Liver (tissue), 9 donors: ENCODE measurements around the gene STARD9. TPM values are rescaled to one million over a fixed set of nuclear protein-coding genes. Genes with fewer than 3 reads are reported as not detected.

ENCODE experiments used
- DNase-seq: peaks from one replicate; pipeline ENCODE4 v3.0.0-alpha.2; 2017; ENCODE audit warnings: low spot score
- H3K27ac ChIP-seq, 2 donors: one replicate each; pipeline ENCODE4 v1.7.0; 2013; ENCODE audit warnings: inconsistent platforms in 2 of 2, low read length in 2 of 2, control low read depth in 1 of 2, low read depth in 1 of 2, mild to moderate bottlenecking in 1 of 2
- H3K27me3 ChIP-seq, 4 donors: one replicate each; pipeline versions ENCODE4 v1.6.1 to v1.7.0; 2013; ENCODE audit warnings: low read length in 3 of 4, inconsistent platforms in 1 of 4, mild to moderate bottlenecking in 1 of 4, moderate library complexity in 1 of 4; ENCODE audit not compliant: control insufficient read depth in 4 of 4, insufficient read depth in 4 of 4
- H3K36me3 ChIP-seq, 4 donors: one replicate each; pipeline versions ENCODE4 v1.6.1 to v1.7.0; 2013; ENCODE audit warnings: low read length in 3 of 4, mild to moderate bottlenecking in 3 of 4, low read depth in 1 of 4, moderate library complexity in 1 of 4; ENCODE audit not compliant: control insufficient read depth in 4 of 4, insufficient read depth in 3 of 4
- H3K4me1 ChIP-seq, 4 donors: one replicate each; pipeline versions ENCODE4 v1.6.1 to v1.7.0; 2013; ENCODE audit warnings: low read length in 3 of 4, mild to moderate bottlenecking in 3 of 4, moderate library complexity in 1 of 4; ENCODE audit not compliant: control insufficient read depth in 4 of 4, insufficient read depth in 4 of 4
- H3K4me3 ChIP-seq, 3 donors: one replicate each; pipeline versions ENCODE4 v1.6.1 to v1.7.0; 2013; ENCODE audit warnings: low read length in 3 of 3, control low read depth in 1 of 3, low read depth in 1 of 3, mild to moderate bottlenecking in 1 of 3
- H3K9ac ChIP-seq, 2 donors: one replicate each; pipeline ENCODE4 v1.7.0; 2013; ENCODE audit warnings: low read length in 2 of 2, mild to moderate bottlenecking in 2 of 2, moderate library complexity in 2 of 2, control low read depth in 1 of 2, low read depth in 1 of 2
- H3K9me3 ChIP-seq, 4 donors: one replicate each; pipeline versions ENCODE4 v1.6.1 to v1.7.0; 2013; ENCODE audit warnings: low read length in 3 of 4; ENCODE audit not compliant: control insufficient read depth in 4 of 4
- ATF3 ChIP-seq: IDR thresholded peaks from 2 replicates; pipeline ENCODE4 v1.6.1; 2016; ENCODE audit warnings: antibody characterized with exemption
- CTCF ChIP-seq: fragments of 150-350 bp; IDR thresholded peaks from 2 replicates; pipeline ENCODE4 v1.5.1; 2017; ENCODE audit warnings: improper control_type of control experiment, low read depth, low read length; ENCODE audit not compliant: missing input control
- EGR1 ChIP-seq, 2 donors: IDR thresholded peaks; 2 replicates each; pipeline ENCODE4 v1.6.1; 2016 to 2018; ENCODE audit warnings: antibody characterized with exemption in 2 of 2, low read depth in 2 of 2
- FOXA1 ChIP-seq: IDR thresholded peaks from 2 replicates; pipeline ENCODE4 v1.6.1; 2016; ENCODE audit warnings: antibody characterized with exemption
- FOXA2 ChIP-seq: IDR thresholded peaks from 2 replicates; pipeline ENCODE4 v1.6.1; 2016; ENCODE audit warnings: antibody characterized with exemption
- GABPA ChIP-seq, 2 donors: IDR thresholded peaks in 1 of 2; conservative IDR thresholded peaks in 1 of 2; 2 replicates each; pipeline ENCODE4 v1.6.1; 2016; ENCODE audit warnings: antibody characterized with exemption in 2 of 2, mild to moderate bottlenecking in 1 of 2, moderate library complexity in 1 of 2
- HNF4A ChIP-seq, 2 donors: conservative IDR thresholded peaks; 2 replicates each; pipeline ENCODE4 v1.6.1; 2016; ENCODE audit warnings: antibody characterized with exemption in 2 of 2, mild to moderate bottlenecking in 2 of 2
- HNF4G ChIP-seq: IDR thresholded peaks from 2 replicates; pipeline ENCODE4 v1.6.1; 2016; ENCODE audit warnings: antibody characterized with exemption
- JUND ChIP-seq, 2 donors: IDR thresholded peaks; 2 replicates each; pipeline ENCODE4 v1.6.1; 2016; ENCODE audit warnings: antibody characterized with exemption in 2 of 2
- MAX ChIP-seq: IDR thresholded peaks from 2 replicates; pipeline ENCODE4 v1.6.1; 2016; ENCODE audit warnings: antibody characterized with exemption
- NR2F2 ChIP-seq: IDR thresholded peaks from 2 replicates; pipeline ENCODE4 v1.6.1; 2016; ENCODE audit warnings: antibody characterized with exemption
- RAD21 ChIP-seq, 2 donors: IDR thresholded peaks; 2 replicates each; pipeline ENCODE4 v1.6.1; 2016; ENCODE audit warnings: antibody characterized with exemption in 2 of 2, mild to moderate bottlenecking in 2 of 2
- REST ChIP-seq: IDR thresholded peaks from 2 replicates; pipeline ENCODE4 v1.6.1; 2016; ENCODE audit warnings: antibody characterized with exemption, mild to moderate bottlenecking
- RXRA ChIP-seq, 2 donors: IDR thresholded peaks; 2 replicates each; pipeline ENCODE4 v1.6.1; 2017 to 2018; ENCODE audit warnings: antibody characterized with exemption in 2 of 2, mild to moderate bottlenecking in 1 of 2
- SP1 ChIP-seq: IDR thresholded peaks from 2 replicates; pipeline ENCODE4 v1.6.1; 2018; ENCODE audit warnings: antibody characterized with exemption, mild to moderate bottlenecking
- TAF1 ChIP-seq: conservative IDR thresholded peaks from 2 replicates; pipeline ENCODE4 v1.6.1; 2016; ENCODE audit warnings: antibody characterized with exemption, mild to moderate bottlenecking
- YY1 ChIP-seq: IDR thresholded peaks from 2 replicates; pipeline ENCODE4 v1.6.1; 2016; ENCODE audit warnings: antibody characterized with exemption, mild to moderate bottlenecking
- WGBS: extraction: QIAGEN DNeasy Blood & Tissue Kit; methylation state at CpG from one replicate; pipeline ENCODE4 v1.1.7; 2013; 5-methylcytosine and 5-hydroxymethylcytosine counted together
- polyA plus RNA-seq, 2 donors: library from polyadenylated mRNA; stranded (reverse) in 1 of 2; unstranded in 1 of 2; fragments of 200-250 nt in 1 of 2; fragments of >200 nt in 1 of 2; fragmentation: Nextera tagmentation in 1 of 2; extraction: Ambion mirVana in 1 of 2; gene quantifications; one replicate each; pipeline versions ENCODE4 v1.2.1 to v1.2.3, GENCODE V29; 2013 to 2015
- total RNA-seq, 2 donors: library from RNA; depleted of rRNA; stranded (reverse); fragments of >200 nt; gene quantifications; one replicate each; pipeline ENCODE4 v1.2.3, GENCODE V29; 2014
- TF ChIP-seq, protein P1 (sequence below): IDR thresholded peaks from 2 replicates; pipeline ENCODE4 v1.6.1; 2016; ENCODE audit warnings: antibody characterized with exemption
- donor health status: healthy.
- donor health status: healthy.
- donor health status: healthy.
- donor health status: healthy.
- donor health status: healthy.

STARD9 gene
- total and polyA plus RNA-seq, 4 donors = 0.26 to 3.9 (median 0.54) TPM

GRCh38 chr15:42693496-42693895 is 118.1 kb downstream of the STARD9 start:
- Histone ChIP-seq H3K27me3 (no peaks in the 10 kb centered on the region), H3K4me3 (no peak overlapping the region), H3K36me3 (peaks cover 0 to 1% (median 0%) of the 10 kb centered on the region in 4 donors), H3K27ac (no peak overlapping the region), H3K4me1 (no peaks in the 10 kb centered on the region), H3K9ac (no peak overlapping the region), H3K9me3 (no peaks in the 10 kb centered on the region)
- TF ChIP-seq FOXA2 (no peak), NR2F2 (no peak), MAX (no peak), YY1 (no peak), SP1 (no peak), EGR1 (IDR thresholded peaks at IDR 0.05; ENCODE audit: low read depth in 2 of 2) (no peak), RXRA (IDR thresholded peaks at IDR 0.05) (no peak), RAD21 (IDR thresholded peaks at IDR 0.05) (no peak), HNF4A (conservative IDR thresholded peaks at IDR 0.05) (no peak), REST (no peak), CTCF (no peak), ATF3 (no peak), HNF4G (no peak), GABPA (IDR thresholded peaks at IDR 0.05 in 1 of 2, conservative IDR thresholded peaks at IDR 0.05 in 1 of 2) (no peak), FOXA1 (no peak), TAF1 (no peak), JUND (IDR thresholded peaks at IDR 0.05) (no peak)
- TF ChIP-seq, protein P1, sequence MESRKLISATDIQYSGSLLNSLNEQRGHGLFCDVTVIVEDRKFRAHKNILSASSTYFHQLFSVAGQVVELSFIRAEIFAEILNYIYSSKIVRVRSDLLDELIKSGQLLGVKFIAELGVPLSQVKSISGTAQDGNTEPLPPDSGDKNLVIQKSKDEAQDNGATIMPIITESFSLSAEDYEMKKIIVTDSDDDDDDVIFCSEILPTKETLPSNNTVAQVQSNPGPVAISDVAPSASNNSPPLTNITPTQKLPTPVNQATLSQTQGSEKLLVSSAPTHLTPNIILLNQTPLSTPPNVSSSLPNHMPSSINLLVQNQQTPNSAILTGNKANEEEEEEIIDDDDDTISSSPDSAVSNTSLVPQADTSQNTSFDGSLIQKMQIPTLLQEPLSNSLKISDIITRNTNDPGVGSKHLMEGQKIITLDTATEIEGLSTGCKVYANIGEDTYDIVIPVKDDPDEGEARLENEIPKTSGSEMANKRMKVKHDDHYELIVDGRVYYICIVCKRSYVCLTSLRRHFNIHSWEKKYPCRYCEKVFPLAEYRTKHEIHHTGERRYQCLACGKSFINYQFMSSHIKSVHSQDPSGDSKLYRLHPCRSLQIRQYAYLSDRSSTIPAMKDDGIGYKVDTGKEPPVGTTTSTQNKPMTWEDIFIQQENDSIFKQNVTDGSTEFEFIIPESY = no peak
- WGBS = 96% methylated on average over 6 of the region's 6 CpGs
- DNase-seq = no peak
